CD1c-positive myeloid dendritic cell (primary cell): ENCODE data around the gene NOS1AP.
"Not testable (repeated sequence)": the region's sequence is repeated elsewhere in the genome, so short reads cannot be mapped to it uniquely, and the experiment has no call there.

Experiments used
- DNase-seq: peaks from one replicate; pipeline ENCODE4 v3.0.0-alpha.2; 2016; ENCODE audit errors: extremely low spot score

Gene NOS1AP

DNA sequence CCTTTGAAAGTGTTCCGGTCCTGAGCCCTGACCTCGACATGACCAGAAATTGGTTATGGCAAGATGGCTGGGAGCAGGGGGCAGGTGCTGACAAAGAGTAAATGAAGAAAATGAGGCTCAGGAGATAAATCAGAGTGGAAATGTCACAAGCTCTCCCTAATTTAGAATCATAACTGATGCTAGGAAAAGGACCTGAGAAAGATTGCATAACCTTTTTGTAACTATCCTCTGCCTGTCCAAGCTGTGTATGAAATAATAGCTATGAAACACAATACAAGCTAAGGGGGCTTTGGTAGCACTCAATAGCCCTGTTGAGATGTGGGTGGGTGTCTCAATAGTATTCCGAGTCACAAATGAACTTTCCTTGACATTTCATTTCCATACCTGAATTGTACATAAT, 12.9 kb upstream of the NOS1AP start:
- DNase-seq = no peak

DNA sequence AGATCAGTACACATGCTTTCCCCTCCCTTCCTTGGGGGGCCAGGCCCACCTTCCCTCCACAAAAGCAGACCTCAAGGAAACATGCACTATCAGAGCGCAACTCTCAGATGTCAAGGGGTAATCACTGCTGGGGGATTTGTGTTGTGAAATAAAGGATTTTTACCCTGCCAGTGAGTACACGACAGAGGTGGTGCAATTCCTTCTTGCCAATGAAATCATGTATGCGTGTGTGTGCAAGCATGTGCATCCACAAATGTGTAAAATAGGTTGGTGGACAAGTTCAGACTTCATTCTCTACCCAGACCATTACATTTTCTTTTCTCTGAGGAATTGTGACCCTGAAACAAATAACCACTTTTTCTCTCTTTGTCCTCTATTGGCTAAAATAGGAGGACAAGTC, 9.8 kb upstream of the NOS1AP start:
- no peak for DNase-seq

- no peak for DNase-seq
Observed at GRCh38 chr1:162060314-162060713, 9.2 kb upstream of the NOS1AP start.

DNA sequence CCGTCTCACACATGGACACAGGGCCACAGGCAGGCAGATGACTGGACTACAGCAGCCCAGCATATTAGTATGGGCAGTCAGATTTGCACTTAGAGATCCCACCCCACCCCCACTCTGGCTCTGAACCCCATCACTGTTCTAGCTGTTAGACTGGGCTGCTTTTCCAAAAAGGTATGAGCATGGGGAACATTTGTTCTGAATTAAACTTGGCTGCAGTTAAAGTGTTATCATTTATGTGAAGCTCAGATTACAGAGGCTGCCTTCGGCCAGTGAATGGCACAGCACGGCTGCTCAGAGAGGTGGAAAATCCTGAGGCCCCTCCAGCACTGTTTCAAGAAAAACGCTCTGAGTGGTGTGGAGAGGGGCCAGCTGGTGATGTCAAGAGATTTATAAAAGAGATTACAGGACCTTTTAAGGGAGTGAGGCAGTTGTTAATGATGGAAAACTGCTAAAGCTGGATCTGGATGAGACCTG, 6.9 kb upstream of the NOS1AP start:
- no peak for DNase-seq

GRCh38 chr1:162065016-162065415, 4.5 kb upstream of the NOS1AP start:
- peak; percentile 37 for DNase-seq

GRCh38 chr1:162066836-162067235, 2.7 kb upstream of the NOS1AP start:
- DNase-seq = not testable (repeated sequence)

DNA sequence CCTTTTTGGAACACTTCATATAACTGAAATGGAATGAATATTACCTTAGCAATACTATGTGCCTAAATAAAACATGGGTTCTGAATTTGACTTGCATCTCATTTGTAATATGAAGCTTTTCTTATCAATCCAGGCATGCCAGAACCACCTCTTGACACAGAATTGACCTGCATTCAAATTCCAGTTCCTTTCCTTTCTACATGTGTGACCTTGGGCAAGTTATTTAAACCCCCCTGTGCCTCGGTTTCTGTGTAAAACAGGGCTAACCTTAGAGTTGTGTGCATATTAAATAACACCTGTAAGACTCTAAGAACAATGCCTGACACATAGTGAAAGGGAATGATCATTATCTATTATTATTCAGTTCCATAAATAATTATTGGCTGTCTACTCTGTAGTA, 2.0 kb upstream of the NOS1AP start:
- DNase-seq = no peak

DNA sequence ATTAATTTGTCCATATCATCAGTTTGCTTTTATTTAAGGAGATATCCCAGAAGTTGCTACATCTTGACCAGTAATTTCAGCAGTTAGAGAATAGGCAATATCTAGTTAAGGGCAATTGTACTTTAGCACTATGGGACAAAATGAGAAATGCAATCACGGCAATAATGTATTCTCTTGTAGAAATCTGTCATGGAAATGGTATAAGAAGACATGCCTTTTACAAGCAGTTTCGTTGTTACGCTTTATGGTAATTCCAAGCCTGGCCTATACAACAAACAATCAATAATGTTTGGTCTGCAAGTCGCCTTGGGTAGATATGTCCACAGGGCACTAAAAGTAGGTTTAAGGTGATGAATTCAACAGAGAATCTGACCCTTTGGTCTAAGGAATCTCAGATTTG, 1.2 kb upstream of the NOS1AP start:
- no peak for DNase-seq

DNA sequence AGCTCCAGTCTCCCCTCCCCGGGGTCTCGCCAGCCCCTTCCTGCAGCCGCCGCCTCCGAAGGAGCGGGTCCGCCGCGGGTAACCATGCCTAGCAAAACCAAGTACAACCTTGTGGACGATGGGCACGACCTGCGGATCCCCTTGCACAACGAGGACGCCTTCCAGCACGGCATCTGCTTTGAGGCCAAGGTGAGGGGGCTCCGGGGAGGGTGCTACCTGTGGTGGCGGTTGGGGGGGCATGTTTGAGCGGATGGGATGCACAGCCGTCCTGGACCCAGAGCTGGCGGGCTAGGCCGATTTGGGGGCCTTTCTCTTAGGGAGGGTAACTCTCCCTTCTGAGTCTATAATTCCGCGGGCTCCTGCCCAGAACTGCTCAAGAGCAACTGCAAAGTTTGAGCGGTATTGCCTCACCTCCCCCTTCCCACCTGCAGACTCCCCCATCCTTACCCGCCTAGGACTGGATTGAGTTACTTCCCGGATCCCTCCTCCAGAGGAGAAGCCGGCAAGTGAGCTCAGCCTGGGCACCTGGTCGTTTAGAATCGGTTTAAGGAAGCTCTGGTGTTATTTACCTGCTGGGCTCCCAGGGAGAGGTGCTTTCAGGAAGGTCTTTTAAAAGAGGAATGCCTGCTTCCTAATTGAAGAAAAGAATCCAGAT, 730 bp downstream of the NOS1AP start:
- DNase-seq = peak; percentile 3

GRCh38 chr1:162070825-162071224, 1.3 kb downstream of the NOS1AP start:
- DNase-seq = no peak

- no peak for DNase-seq
Observed at GRCh38 chr1:162072740-162073139, 3.2 kb downstream of the NOS1AP start.

DNA sequence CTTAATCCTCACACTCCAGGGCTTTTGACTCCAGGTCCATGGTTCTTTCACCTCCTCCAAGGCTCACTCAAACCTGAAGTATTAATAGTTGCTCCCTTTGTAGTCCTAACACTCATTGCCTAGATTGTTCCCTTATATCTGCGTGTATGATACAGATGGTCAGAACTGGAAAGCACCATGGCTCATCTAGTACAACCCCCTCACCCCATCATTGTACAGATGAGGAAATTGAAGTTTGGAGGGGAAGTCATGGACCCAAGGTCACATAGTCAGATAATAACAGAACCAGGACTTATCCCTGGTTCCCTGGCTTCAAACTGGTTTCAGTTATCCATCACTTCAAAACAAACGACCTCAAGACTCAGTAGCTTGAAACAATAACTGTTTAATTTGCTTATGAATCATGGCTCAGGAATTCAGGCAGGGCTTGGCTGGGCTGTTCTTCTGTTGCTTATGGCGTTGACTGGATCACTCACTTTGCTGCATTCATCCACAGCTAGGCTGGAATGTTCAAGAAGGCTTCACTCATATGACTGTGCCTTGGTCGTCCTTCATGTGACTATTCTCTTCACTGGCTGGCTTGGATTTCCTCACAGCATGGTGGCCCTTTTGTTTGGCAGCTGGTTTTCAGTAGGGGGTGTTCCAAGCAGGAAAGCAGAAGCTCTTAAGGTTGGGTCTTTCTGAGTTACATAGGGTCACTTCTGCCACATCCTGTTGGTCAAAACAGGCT, 5.0 kb downstream of the NOS1AP start:
- DNase-seq = no peak

GRCh38 chr1:162075862-162076261, 6.4 kb downstream of the NOS1AP start:
- DNase-seq = no peak

DNA sequence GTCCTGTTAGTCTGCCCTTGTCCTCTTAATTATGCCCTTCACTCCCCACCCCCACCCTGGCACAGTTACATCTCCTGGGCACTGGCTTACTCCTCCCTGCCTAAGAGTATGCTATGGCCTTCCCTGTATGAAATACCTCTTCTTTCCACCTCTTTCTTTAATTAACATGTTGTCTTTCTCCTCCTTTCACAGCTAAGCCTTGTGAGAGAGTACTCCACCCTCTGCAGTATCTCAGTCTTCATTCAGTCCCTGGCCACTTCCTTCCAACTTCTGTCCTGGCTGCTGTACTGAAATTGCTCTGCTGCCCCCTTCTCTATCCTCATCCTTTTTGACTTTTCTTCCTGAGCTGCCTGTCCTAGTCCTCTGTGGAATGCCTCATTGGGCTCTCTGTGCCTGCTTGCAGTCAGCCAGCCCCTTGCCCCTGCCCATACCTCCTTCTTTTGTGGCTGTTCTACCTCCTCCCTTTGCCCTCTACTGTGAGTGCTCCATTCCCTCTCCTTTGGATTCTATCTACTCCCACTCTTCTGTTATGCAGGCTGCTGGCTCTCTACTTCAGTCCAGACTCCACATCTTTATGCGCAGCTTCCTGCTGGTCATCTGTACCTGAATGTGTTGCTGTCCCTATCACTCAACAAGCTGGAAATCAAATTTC, 8.3 kb downstream of the NOS1AP start:
- no peak for DNase-seq

DNA sequence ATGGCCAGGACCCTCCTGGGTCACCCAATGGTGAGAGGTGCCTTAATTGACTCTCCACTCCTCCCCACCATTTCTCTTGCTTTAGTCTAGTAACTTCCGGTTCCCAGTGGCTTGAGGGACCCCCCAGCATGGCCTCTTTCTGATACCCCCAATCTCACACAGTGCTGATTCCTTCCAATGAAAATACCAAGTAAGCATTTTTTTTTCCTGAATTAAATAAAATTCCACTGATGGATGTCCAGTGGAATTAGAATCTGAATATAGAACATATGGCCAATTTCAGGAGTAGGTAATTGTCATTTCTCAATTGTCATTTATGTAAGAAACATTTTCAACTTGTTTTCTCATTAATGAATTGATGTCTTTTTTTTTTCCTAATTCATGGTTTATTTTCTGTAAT, 9.5 kb downstream of the NOS1AP start:
- DNase-seq = no peak

DNA sequence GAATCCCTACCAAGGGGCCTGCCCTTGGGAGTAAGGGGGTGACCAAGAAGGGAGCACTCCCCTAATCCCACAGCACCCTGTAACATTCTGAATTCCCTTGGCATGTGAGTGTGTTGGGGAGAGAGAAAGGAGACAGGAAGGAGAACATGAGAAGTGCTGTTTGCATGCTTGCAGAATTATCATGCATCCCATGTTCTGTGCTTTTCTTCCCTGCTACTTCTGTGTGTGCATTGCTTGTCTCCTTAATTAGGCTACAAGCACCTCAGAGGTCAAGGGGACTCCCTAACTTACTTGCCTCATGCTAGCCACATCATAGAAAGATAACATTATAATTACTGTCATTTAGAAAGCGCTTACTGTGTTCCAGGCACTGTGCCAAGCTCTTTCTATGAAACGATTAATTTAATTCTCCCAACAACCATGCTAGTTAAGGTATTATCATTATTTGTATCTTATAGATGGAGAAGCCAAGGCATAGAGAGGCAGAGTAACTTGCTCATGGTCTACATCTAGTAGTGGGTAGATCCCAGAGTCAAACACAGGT, 11.1 kb downstream of the NOS1AP start:
- DNase-seq = no peak

DNA sequence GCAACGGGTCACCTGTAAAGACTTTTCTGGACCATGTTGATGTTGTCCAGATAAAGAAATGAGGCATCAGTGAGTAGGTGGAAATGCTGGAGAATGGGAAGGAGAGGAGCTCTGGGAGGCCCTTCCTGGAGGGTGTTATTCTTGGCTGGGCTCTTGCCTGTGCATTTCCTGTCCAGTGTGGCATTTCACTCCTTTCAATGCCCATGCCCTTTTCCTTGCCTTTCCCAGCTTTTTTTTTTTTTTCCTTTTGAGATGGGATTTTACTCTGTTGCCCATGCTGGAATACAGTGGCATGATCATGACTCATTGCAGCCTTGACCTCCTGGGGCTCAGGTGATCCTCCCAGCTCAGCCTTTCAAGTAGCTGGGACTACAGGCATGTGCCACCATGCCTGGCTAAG, 11.8 kb downstream of the NOS1AP start:
- no peak for DNase-seq

- DNase-seq = not testable (repeated sequence)
Observed at GRCh38 chr1:162082080-162082479, 12.6 kb downstream of the NOS1AP start.

- no peak for DNase-seq
Observed at GRCh38 chr1:162083273-162083672, 13.8 kb downstream of the NOS1AP start.

GRCh38 chr1:162085991-162086390, 16.5 kb downstream of the NOS1AP start:
- no peak for DNase-seq

DNA sequence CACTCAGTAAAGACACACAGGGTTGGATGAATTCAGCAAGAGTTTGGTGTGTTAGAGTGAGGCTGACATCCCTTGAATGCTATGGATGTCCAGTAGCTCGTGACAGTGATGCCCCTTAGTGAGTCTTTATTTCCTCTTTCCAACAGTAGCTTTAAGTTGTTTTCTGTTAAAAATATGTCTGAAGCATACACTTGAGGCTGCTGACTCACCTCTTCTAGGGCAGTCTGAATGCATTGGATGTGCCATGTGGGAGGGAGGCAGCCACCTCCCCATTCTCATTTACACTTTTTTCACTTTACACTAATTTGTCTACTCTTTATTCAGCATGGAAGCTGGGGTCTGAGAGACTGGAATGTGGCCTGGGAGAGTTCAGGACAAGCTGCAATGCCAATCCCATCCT, 17.6 kb downstream of the NOS1AP start:
- DNase-seq = peak; percentile 10

- DNase-seq = no peak
Observed at GRCh38 chr1:162087574-162087973, 18.1 kb downstream of the NOS1AP start.
